ENCODE measurements around the gene SAMD4A.

SAMD4A gene

GRCh38 chr14:54730156-54730961, 163.4 kb downstream of the SAMD4A start:
- Histone ChIP-seq H3K36me3 (ENCODE audit: insufficient read depth, low read length) (no peaks in the 10 kb centered on the region), H3K27ac (no peak overlapping the region), H3K9me3 (ENCODE audit: low read depth, low read length) (no peaks in the 10 kb centered on the region), H3K4me3 (no peak overlapping the region), H3K9ac (ENCODE audit: insufficient read length) (no peak overlapping the region)
- TF ChIP-seq FOXP2 (optimal IDR thresholded peaks at IDR 0.05; ENCODE audit: control extremely low read depth, extremely low read length, insufficient read depth): no peak
- no peak for TF ChIP-seq EZH2 (IDR thresholded peaks at IDR 0.05)
- TF ChIP-seq POLR2AphosphoS5 (IDR thresholded peaks at IDR 0.05; ENCODE audit: borderline replicate concordance, low read depth, low read length): no peak
- no peak for DNase-seq (ENCODE audit: low read depth, low spot score)

- Histone ChIP-seq H3K4me3 (no peak overlapping the region), H3K27ac (no peak overlapping the region), H3K9ac (ENCODE audit: insufficient read length) (no peak overlapping the region), H3K36me3 (ENCODE audit: insufficient read depth, low read length) (no peaks in the 10 kb centered on the region), H3K9me3 (ENCODE audit: low read depth, low read length) (no peaks in the 10 kb centered on the region)
- DNase-seq (ENCODE audit: low read depth, low spot score): no peak
- no peak for TF ChIP-seq POLR2AphosphoS5 (IDR thresholded peaks at IDR 0.05; ENCODE audit: borderline replicate concordance, low read depth, low read length)
- no peak for TF ChIP-seq EZH2 (IDR thresholded peaks at IDR 0.05)
- TF ChIP-seq FOXP2 (optimal IDR thresholded peaks at IDR 0.05; ENCODE audit: control extremely low read depth, extremely low read length, insufficient read depth): no peak
Measured at GRCh38 chr14:54734966-54735365, 168.0 kb downstream of the SAMD4A start.

- Histone ChIP-seq H3K9me3 (ENCODE audit: low read depth, low read length) (no peaks in the 10 kb centered on the region), H3K36me3 (ENCODE audit: insufficient read depth, low read length) (no peaks in the 10 kb centered on the region), H3K9ac (ENCODE audit: insufficient read length) (no peak overlapping the region), H3K4me3 (no peak overlapping the region), H3K27ac (no peak overlapping the region)
- no peak for DNase-seq (ENCODE audit: low read depth, low spot score)
- TF ChIP-seq POLR2AphosphoS5 (IDR thresholded peaks at IDR 0.05; ENCODE audit: borderline replicate concordance, low read depth, low read length) (no peak), EZH2 (IDR thresholded peaks at IDR 0.05) (no peak), FOXP2 (optimal IDR thresholded peaks at IDR 0.05; ENCODE audit: control extremely low read depth, extremely low read length, insufficient read depth) (no peak)
Measured at GRCh38 chr14:54735424-54735823, 168.5 kb downstream of the SAMD4A start.

GRCh38 chr14:54737132-54737711, 170.3 kb downstream of the SAMD4A start:
- H3K36me3 ChIP-seq (ENCODE audit: insufficient read depth, low read length): no peaks in the 10 kb centered on the region
- H3K9ac ChIP-seq (ENCODE audit: insufficient read length): no peak overlapping the region
- no peak for DNase-seq (ENCODE audit: low read depth, low spot score)
- H3K4me3 ChIP-seq: no peak overlapping the region
- TF ChIP-seq EZH2 (IDR thresholded peaks at IDR 0.05) (no peak), FOXP2 (optimal IDR thresholded peaks at IDR 0.05; ENCODE audit: control extremely low read depth, extremely low read length, insufficient read depth) (no peak), POLR2AphosphoS5 (IDR thresholded peaks at IDR 0.05; ENCODE audit: borderline replicate concordance, low read depth, low read length) (no peak)
- no peak overlapping the region for H3K27ac ChIP-seq
- no peaks in the 10 kb centered on the region for H3K9me3 ChIP-seq (ENCODE audit: low read depth, low read length)

- TF ChIP-seq EZH2 (IDR thresholded peaks at IDR 0.05): no peak
- H3K9me3 ChIP-seq (ENCODE audit: low read depth, low read length): no peaks in the 10 kb centered on the region
- no peak for DNase-seq (ENCODE audit: low read depth, low spot score)
- no peak overlapping the region for H3K27ac ChIP-seq
- H3K4me3 ChIP-seq: no peak overlapping the region
- H3K9ac ChIP-seq (ENCODE audit: insufficient read length): no peak overlapping the region
- H3K36me3 ChIP-seq (ENCODE audit: insufficient read depth, low read length): no peaks in the 10 kb centered on the region
Measured at GRCh38 chr14:54738009-54738408, 171.1 kb downstream of the SAMD4A start.

- TF ChIP-seq FOXP2 (optimal IDR thresholded peaks at IDR 0.05; ENCODE audit: control extremely low read depth, extremely low read length, insufficient read depth): no peak
- no peak for TF ChIP-seq EZH2 (IDR thresholded peaks at IDR 0.05)
- TF ChIP-seq POLR2AphosphoS5 (IDR thresholded peaks at IDR 0.05; ENCODE audit: borderline replicate concordance, low read depth, low read length): no peak
- Histone ChIP-seq H3K27ac (no peak overlapping the region), H3K9ac (ENCODE audit: insufficient read length) (no peak overlapping the region), H3K36me3 (ENCODE audit: insufficient read depth, low read length) (no peaks in the 10 kb centered on the region), H3K9me3 (ENCODE audit: low read depth, low read length) (no peaks in the 10 kb centered on the region), H3K4me3 (no peak overlapping the region)
- DNase-seq (ENCODE audit: low read depth, low spot score): no peak
Measured at GRCh38 chr14:54739514-54739913, 172.6 kb downstream of the SAMD4A start.

GRCh38 chr14:54742492-54743350, 175.8 kb downstream of the SAMD4A start:
- Histone ChIP-seq H3K36me3 (ENCODE audit: insufficient read depth, low read length) (no peaks in the 10 kb centered on the region), H3K27ac (no peak overlapping the region), H3K9ac (ENCODE audit: insufficient read length) (no peak overlapping the region), H3K9me3 (ENCODE audit: low read depth, low read length) (no peaks in the 10 kb centered on the region), H3K4me3 (no peak overlapping the region)
- no peak for DNase-seq (ENCODE audit: low read depth, low spot score)
- no peak for TF ChIP-seq FOXP2 (optimal IDR thresholded peaks at IDR 0.05; ENCODE audit: control extremely low read depth, extremely low read length, insufficient read depth)
- no peak for TF ChIP-seq POLR2AphosphoS5 (IDR thresholded peaks at IDR 0.05; ENCODE audit: borderline replicate concordance, low read depth, low read length)
- no peak for TF ChIP-seq EZH2 (IDR thresholded peaks at IDR 0.05)

- Histone ChIP-seq H3K4me3 (no peak overlapping the region), H3K9me3 (ENCODE audit: low read depth, low read length) (no peaks in the 10 kb centered on the region), H3K27ac (no peak overlapping the region), H3K9ac (ENCODE audit: insufficient read length) (no peak overlapping the region), H3K36me3 (ENCODE audit: insufficient read depth, low read length) (no peaks in the 10 kb centered on the region)
- DNase-seq (ENCODE audit: low read depth, low spot score): no peak
- TF ChIP-seq FOXP2 (optimal IDR thresholded peaks at IDR 0.05; ENCODE audit: control extremely low read depth, extremely low read length, insufficient read depth) (no peak), POLR2AphosphoS5 (IDR thresholded peaks at IDR 0.05; ENCODE audit: borderline replicate concordance, low read depth, low read length) (no peak), EZH2 (IDR thresholded peaks at IDR 0.05) (no peak)
Measured at GRCh38 chr14:54743382-54743781, 176.5 kb downstream of the SAMD4A start.
